WERI-Rb-1 (cell line): Measurements from ENCODE around the gene SLC48A1.

Source experiments
- DNase-seq: peaks from one replicate; pipeline ENCODE4 v3.0.0-alpha.2; 2020
- H3K27ac ChIP-seq: fragments of 250-450 bp; sonication (Bioruptor Pico); 2 replicates; pipeline ENCODE4 v1.5.1; 2020; ENCODE audit warnings: mild to moderate bottlenecking, moderate library complexity
- H3K27me3 ChIP-seq: fragments of 250-450 bp; sonication (Bioruptor Pico); 2 replicates; pipeline ENCODE4 v1.5.1; 2021; ENCODE audit warnings: mild to moderate bottlenecking, low read depth, moderate library complexity; ENCODE audit not compliant: insufficient read depth, severe bottlenecking
- H3K36me3 ChIP-seq: fragments of 250-450 bp; sonication (Bioruptor Pico); 2 replicates; pipeline ENCODE4 v1.5.1; 2020; ENCODE audit warnings: mild to moderate bottlenecking, moderate library complexity
- H3K4me3 ChIP-seq: 2 replicates; pipeline ENCODE4 v1.5.1; 2011; ENCODE audit warnings: low read depth, mild to moderate bottlenecking, control low read depth, low read length
- H3K9me3 ChIP-seq: fragments of 250-450 bp; sonication (Bioruptor Pico); 2 replicates; pipeline ENCODE4 v1.5.1; 2021; ENCODE audit warnings: mild to moderate bottlenecking, moderate library complexity; ENCODE audit not compliant: severe bottlenecking
- TF ChIP-seq, protein P1 (sequence below): IDR thresholded peaks from 2 replicates; pipeline ENCODE4 v1.5.1; 2011; ENCODE audit warnings: low read depth, mild to moderate bottlenecking, control low read depth, inconsistent platforms, low read length

SLC48A1 gene

DNA sequence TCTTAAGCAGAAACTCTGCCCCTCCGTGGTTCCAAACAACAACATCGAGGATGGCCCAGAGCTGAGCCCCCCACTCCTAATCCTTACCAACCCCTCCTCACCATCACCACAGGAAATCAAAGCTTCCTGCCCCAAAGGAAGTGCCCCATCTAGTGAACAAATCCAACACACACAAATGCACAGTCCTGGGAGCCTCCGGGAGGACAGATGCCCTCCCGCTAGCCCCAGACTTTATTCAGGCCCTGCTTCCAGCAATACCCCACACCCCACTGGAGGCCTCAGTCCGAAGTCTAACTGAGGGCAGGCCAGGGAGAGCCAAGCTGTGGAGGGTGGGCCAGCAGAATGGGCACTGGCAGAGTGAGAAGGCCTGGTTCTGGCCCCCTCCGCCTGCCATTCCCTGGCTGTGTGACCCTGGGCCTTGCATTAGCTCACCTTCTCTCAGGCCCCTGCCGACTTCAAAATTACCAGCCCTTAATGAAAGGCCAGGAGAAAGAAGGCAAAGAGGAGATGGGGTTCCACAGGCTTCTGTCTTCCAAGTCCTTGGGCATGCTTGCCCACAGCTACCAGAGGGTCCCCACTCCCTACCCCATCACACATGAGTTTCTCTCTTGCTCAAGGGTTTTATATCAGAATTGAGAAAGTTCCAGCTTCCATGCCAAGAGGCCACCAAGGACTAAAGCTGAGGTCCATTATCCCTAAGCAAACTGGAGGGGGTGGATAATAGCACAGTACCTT is 44.4 kb downstream of the SLC48A1 start:
- Histone ChIP-seq H3K4me3 (no peak overlapping the region), H3K9me3 (no peaks in the 10 kb centered on the region), H3K27ac (no peak overlapping the region), H3K36me3 (0 out of 2 replicates have a peak, but pooled peaks cover 4% of the 10 kb centered on the region), H3K27me3 (no peaks in the 10 kb centered on the region)
- no peak for DNase-seq
- TF ChIP-seq, protein P1, sequence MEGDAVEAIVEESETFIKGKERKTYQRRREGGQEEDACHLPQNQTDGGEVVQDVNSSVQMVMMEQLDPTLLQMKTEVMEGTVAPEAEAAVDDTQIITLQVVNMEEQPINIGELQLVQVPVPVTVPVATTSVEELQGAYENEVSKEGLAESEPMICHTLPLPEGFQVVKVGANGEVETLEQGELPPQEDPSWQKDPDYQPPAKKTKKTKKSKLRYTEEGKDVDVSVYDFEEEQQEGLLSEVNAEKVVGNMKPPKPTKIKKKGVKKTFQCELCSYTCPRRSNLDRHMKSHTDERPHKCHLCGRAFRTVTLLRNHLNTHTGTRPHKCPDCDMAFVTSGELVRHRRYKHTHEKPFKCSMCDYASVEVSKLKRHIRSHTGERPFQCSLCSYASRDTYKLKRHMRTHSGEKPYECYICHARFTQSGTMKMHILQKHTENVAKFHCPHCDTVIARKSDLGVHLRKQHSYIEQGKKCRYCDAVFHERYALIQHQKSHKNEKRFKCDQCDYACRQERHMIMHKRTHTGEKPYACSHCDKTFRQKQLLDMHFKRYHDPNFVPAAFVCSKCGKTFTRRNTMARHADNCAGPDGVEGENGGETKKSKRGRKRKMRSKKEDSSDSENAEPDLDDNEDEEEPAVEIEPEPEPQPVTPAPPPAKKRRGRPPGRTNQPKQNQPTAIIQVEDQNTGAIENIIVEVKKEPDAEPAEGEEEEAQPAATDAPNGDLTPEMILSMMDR = no peak

DNA sequence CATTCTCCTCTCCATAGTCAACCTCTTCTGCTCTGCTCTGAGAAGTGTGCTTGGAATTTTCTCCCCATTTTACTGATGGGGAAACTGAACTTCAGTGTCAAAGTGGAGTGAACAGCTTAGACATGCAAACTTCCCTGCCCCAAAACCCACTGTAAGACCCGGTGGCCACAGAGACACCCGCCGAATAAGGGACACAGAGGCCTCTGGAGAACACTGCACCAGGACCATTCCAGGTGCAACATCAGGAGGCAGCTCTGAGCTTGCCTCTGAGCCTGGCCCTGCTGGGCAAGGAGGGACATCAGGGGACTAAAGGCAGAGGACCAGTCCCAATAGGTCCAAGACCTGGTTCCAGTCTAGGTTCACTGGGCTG is 45.0 kb downstream of the SLC48A1 start:
- Histone ChIP-seq H3K4me3 (no peak overlapping the region), H3K27ac (no peak overlapping the region), H3K36me3 (0 out of 2 replicates have a peak, but pooled peaks cover 4% of the 10 kb centered on the region), H3K9me3 (no peaks in the 10 kb centered on the region), H3K27me3 (no peaks in the 10 kb centered on the region)
- TF ChIP-seq, protein P1 = no peak
- no peak for DNase-seq

DNA sequence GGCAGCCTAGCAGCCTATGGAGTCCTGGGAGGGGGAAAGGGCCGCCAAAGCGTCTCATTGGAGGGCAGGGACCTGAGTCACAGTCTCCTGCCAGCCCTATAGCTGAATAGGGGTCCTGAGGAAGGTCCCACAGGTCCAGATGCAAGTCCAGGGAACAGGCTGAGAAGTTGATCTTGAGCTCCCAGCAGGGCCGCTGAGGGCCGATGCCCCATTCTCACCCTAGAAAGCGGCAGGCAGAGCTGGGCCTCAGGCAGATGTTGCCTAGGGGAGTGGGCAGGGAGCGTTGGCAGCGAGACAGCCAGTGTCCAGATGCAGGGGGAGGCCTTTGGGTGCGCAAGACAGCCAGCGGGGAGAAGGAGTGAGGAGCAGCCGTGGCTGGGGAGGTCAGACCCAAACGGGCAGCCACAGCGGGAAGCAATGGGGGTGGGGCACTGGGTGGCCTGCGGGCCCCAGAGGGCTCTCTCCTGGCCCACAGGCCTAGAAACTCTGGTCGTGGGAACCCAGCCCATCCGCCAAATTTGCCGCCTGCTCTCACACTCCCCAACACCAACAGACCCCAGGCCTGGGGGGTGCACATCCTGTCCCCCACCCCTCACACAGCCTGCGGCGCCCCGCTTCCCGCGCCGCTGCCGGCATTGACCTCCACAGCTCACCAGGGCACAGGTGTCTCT is 45.6 kb downstream of the SLC48A1 start:
- TF ChIP-seq, protein P1 = no peak
- H3K27me3 ChIP-seq = no peaks in the 10 kb centered on the region
- DNase-seq = no peak
- H3K9me3 ChIP-seq = no peaks in the 10 kb centered on the region
- H3K4me3 ChIP-seq = peak overlapping the region; percentile 63
- H3K27ac ChIP-seq = no peak overlapping the region
- 0 out of 2 replicates have a peak, but pooled peaks cover 4% of the 10 kb centered on the region for H3K36me3 ChIP-seq

DNA sequence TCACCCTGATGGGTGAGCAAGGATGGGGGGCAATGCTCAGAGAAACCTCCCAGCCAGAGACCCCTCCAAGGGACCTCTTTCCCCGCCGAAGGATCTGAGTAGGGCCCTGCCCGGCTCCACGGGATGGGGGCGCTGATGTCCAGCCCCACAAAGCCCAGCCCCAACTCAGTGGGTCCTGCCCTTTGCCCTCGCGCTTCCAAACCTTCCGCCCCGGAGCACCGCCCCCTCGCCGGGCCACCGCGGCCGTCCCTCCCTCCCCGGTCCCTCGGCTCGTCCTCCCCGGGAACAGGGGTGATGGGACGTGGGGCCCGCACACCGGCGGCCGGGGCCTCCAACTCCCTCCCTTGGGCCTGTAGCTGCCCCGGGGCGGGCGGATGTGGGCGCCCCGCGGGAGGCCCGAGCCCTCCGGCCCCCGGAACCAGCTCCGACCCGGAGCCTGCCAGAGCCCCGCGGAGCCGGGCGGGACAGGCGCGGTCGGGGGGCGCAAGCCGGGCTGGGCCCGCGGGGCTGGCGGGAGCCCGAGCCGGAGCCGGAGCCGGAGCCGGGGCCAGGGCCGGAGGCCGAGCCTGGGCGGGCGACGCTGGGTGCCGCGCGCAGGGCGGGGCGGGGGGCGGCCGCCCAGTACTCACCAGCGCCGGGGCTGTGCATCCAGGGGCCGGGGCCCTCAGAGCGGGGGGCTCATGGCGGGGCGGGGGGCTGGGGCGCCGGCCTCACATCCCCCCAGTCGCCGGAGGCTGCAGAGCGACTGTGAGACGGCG is 46.3 kb downstream of the SLC48A1 start:
- DNase-seq = peak; percentile 56
- peak overlapping the region; percentile 63 for H3K4me3 ChIP-seq
- H3K27ac ChIP-seq = peak overlapping the region; percentile 77
- TF ChIP-seq, protein P1 = peak; percentile 61
- H3K27me3 ChIP-seq = no peaks in the 10 kb centered on the region
- H3K36me3 ChIP-seq = 0 out of 2 replicates have a peak, but pooled peaks cover 4% of the 10 kb centered on the region
- no peaks in the 10 kb centered on the region for H3K9me3 ChIP-seq

DNA sequence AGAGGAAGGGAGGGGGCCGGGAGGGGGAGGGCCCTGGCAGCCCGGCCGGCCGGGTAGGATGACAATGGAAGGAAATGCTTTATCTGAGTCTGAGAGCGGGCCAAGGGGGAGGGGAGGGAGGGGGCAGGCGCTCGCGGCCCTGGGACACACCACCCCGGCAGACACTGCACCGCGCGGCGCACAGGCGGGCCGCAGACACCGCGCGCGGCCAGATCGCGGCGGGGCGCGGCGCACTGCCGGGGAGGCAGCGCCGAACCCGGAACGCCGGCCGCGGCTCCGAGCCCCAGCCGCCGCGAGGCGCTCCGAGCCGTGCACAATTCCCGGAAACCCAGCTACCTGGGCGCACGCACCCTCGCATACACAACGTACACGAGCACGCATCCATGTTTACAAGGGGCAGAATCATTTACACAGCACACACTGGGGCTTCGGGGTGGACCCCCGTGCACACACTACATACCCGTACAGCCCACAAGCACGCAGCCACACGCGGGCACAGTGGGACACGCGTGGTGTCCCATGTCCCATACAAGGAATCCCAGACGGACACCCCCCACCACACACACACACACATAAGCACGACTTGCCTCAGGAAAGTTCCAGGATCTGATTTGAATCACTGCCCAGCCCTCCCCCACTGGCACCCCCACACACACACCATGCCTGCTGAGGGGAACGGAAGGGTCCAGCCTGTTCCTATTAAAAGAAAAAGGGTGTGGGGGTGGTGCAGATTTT is 47.0 kb downstream of the SLC48A1 start, which contains the start of gene HDAC7:
Gene HDAC7, minus strand, starts transcription at position 8 of the 735 bp plus-strand sequence. CDS start 118 bp downstream, outside the sequence.
- peak; percentile 77 for DNase-seq
- Histone ChIP-seq H3K27ac (peak within 1 kb of the TSS; percentile 77), H3K27me3 (no peaks in the 10 kb centered on the region), H3K9me3 (no peaks in the 10 kb centered on the region), H3K36me3 (0 out of 2 replicates have a peak, but pooled peaks cover 4% of the 10 kb centered on the region), H3K4me3 (peak within 1 kb of the TSS; percentile 63)
- TF ChIP-seq, protein P1 = no peak
